Measurements from ENCODE around the gene BRIP1. TPM values are rescaled to one million over a fixed set of nuclear protein-coding genes. Genes with fewer than 3 reads are reported as not detected.

The BRIP1 gene
- total and polyA plus RNA-seq, 10 of the 15 experiments (the other 5 are each of a cell fraction or from before 2014, with no cell fraction given), result 4.0 to 24.2 (median 12.8) TPM

GRCh38 chr17:61822326-61823285 is 40.7 kb downstream of the BRIP1 start (continued):
- TF ChIP-seq HDGF (IDR thresholded peaks at IDR 0.05) (no peak), IRF4 (IDR thresholded peaks at IDR 0.05; ENCODE audit: low read depth, low read length) (peak; percentile 47; the same call in 1 of the 2 replicates), E2F8 (IDR thresholded peaks at IDR 0.05; ENCODE audit: low read depth, partially characterized antibody) (no peak), KDM1A (IDR thresholded peaks at IDR 0.05; ENCODE audit: borderline replicate concordance) (no peak), CBX3 (IDR thresholded peaks at IDR 0.05; ENCODE audit: borderline replicate concordance, low read depth) (no peak), ETV6 (conservative IDR thresholded peaks at IDR 0.05 in 1 of 2, IDR thresholded peaks at IDR 0.05 in 1 of 2; ENCODE audit: borderline replicate concordance in 1 of 2, low read depth in 1 of 2) (peak in 1 of 2 experiments; percentile 85; a peak in 2 of 4 replicates), YY1 (IDR thresholded peaks at IDR 0.05; ENCODE audit: low read depth, low read length) (no peak), CBX5 (IDR thresholded peaks at IDR 0.05; ENCODE audit: low read depth) (no peak), FOXK2 (IDR thresholded peaks at IDR 0.05) (no peak), RUNX3 (IDR thresholded peaks at IDR 0.05; ENCODE audit: low read length) (no peak), GABPA (IDR thresholded peaks at IDR 0.05; ENCODE audit: low read depth) (no peak), JUNB (IDR thresholded peaks at IDR 0.05) (peak; percentile 65), CREB1 (IDR thresholded peaks at IDR 0.05; ENCODE audit: low read depth) (no peak), WRNIP1 (IDR thresholded peaks at IDR 0.05; ENCODE audit: borderline replicate concordance, low read depth, low read length) (no peak), EP300 (IDR thresholded peaks at IDR 0.05; ENCODE audit: borderline replicate concordance in 1 of 2, control insufficient read depth in 1 of 2, low read depth in 2 of 2, low read length in 2 of 2) (no peak), KLF5 (IDR thresholded peaks at IDR 0.05; ENCODE audit: partially characterized antibody) (no peak), E4F1 (IDR thresholded peaks at IDR 0.05; ENCODE audit: borderline replicate concordance, partially characterized antibody) (no peak), ZNF384 (IDR thresholded peaks at IDR 0.05; ENCODE audit: borderline replicate concordance, low read depth, low read length) (no peak), MXI1 (IDR thresholded peaks at IDR 0.05; ENCODE audit: low read depth, low read length) (no peak), EZH2 (IDR thresholded peaks at IDR 0.05; ENCODE audit: borderline replicate concordance, control insufficient read depth, low read depth, low read length) (no peak), MYB (IDR thresholded peaks at IDR 0.05; ENCODE audit: borderline replicate concordance, low read depth, low read length) (no peak)
